OCI-M2 (cell line): Measurements from ENCODE around the gene KPNB1.

ENCODE experiments used
- DNase-seq: peaks from one replicate; lab custom pipeline; 2025; ENCODE audit not compliant: unreplicated experiment; lab: John Stamatoyannopoulos, UW

KPNB1 gene

GRCh38 chr17:47696717-47697642 lies 47.3 kb downstream of the KPNB1 start:
- DNase-seq = no peak

- no peak for DNase-seq
These were observed 48.4 kb downstream of the KPNB1 start for GRCh38 chr17:47697906-47698711.

- DNase-seq = no peak
These were observed 49.2 kb downstream of the KPNB1 start for GRCh38 chr17:47698749-47699535.

- DNase-seq = no peak
These were observed 49.8 kb downstream of the KPNB1 start for GRCh38 chr17:47699536-47699840.

GRCh38 chr17:47700471-47701449 lies 51.0 kb downstream of the KPNB1 start:
- no peak for DNase-seq

GRCh38 chr17:47701608-47702007 lies 51.9 kb downstream of the KPNB1 start:
- no peak for DNase-seq

GRCh38 chr17:47702391-47702995 lies 52.8 kb downstream of the KPNB1 start:
- no peak for DNase-seq

- no peak for DNase-seq
These were observed 53.5 kb downstream of the KPNB1 start for GRCh38 chr17:47703191-47703591.

GRCh38 chr17:47703671-47704070 lies 54.0 kb downstream of the KPNB1 start:
- no peak for DNase-seq

- no peak for DNase-seq
These were observed 54.4 kb downstream of the KPNB1 start for GRCh38 chr17:47704116-47704515.

GRCh38 chr17:47704736-47705135 lies 55.0 kb downstream of the KPNB1 start:
- no peak for DNase-seq

- no peak for DNase-seq
These were observed 56.1 kb downstream of the KPNB1 start for GRCh38 chr17:47705536-47706530.

GRCh38 chr17:47707056-47707804 lies 57.5 kb downstream of the KPNB1 start:
- DNase-seq = no peak

- no peak for DNase-seq
These were observed 58.2 kb downstream of the KPNB1 start for GRCh38 chr17:47707884-47708283.

- no peak for DNase-seq
These were observed 58.7 kb downstream of the KPNB1 start for GRCh38 chr17:47708312-47708863.

GRCh38 chr17:47708864-47709541 lies 59.3 kb downstream of the KPNB1 start:
- no peak for DNase-seq

- no peak for DNase-seq
These were observed 59.9 kb downstream of the KPNB1 start for GRCh38 chr17:47709594-47709993.
